HL-60 (cell line): ENCODE results near the gene IFNA13.

ENCODE experiments used
- CTCF ChIP-seq: IDR thresholded peaks from one replicate; pipeline ENCODE4 v1.5.1; 2011; ENCODE audit warnings: low read length, control low read depth, inconsistent platforms; ENCODE audit not compliant: insufficient read depth
- REST ChIP-seq: IDR thresholded peaks from 2 replicates; pipeline ENCODE4 v1.6.1; 2012; ENCODE audit warnings: low read depth; ENCODE audit not compliant: insufficient replicate concordance

GRCh38 chr9:21331676-21332402, 36.0 kb downstream of the IFNA13 start:
- TF ChIP-seq CTCF (no peak), REST (no peak)
